Measurements from ENCODE around the gene VEGFA.

VEGFA gene

DNA sequence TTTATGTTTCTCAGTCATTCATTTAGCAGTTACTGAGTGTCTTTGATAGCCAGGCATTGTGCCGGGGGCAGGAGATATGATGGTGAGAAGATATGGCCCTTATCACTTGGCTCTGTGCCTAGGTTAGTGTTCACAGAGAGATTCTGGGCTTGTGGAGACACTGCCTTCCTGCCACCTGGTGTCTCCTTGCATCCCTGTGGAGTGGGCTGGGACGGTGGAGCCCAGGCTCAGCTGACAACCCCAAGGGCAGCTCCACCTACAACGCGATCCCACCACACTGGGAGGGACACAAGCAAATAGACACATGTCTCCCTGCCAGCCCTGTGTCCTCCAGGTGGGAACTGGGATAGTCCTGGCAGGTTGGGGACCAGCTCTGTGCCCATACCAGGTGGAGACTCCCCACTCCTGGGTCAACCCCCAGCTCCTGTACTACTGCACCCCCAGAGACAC, 30.3 kb upstream of the VEGFA start:
- DNase-seq, result no peak

DNA sequence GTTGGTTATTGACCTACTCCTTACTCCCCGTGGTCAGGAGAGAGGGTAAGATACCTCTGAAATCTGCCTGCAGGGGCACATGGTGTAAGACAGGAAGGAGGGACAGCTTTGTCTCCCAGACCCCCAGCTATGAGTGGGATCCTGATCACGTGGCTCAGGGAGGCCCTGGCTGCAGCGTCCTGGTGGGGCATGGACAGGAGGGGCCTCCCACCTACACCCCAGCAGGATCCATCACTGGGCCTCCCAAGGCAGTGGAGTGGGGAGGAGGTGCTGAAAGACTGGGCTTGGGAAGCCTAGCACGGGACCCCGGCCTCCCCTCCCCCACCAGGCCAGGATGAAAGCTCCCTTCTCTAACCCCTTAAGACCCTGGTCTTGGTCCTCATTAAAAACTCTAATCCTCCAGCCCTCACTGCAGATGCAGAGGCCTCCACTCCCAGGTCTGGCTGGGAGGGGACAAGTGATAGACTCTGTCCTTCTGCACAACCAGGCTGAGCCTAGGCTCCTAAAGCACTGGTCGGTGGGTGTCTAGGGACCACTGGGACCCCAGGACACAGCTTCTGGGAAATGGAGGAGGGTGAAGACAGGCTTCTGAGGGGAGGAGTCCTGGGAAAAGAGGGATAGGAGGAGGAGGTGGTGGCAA, 29.6 kb upstream of the VEGFA start:
- DNase-seq, result no peak

- no peak for DNase-seq
Observed at GRCh38 chr6:43740961-43741764, 28.8 kb upstream of the VEGFA start.

- DNase-seq, result no peak
Observed at GRCh38 chr6:43741829-43742228, 28.2 kb upstream of the VEGFA start.

GRCh38 chr6:43742285-43742684, 27.7 kb upstream of the VEGFA start:
- DNase-seq, result no peak

GRCh38 chr6:43742931-43743632, 26.9 kb upstream of the VEGFA start:
- no peak for DNase-seq

DNA sequence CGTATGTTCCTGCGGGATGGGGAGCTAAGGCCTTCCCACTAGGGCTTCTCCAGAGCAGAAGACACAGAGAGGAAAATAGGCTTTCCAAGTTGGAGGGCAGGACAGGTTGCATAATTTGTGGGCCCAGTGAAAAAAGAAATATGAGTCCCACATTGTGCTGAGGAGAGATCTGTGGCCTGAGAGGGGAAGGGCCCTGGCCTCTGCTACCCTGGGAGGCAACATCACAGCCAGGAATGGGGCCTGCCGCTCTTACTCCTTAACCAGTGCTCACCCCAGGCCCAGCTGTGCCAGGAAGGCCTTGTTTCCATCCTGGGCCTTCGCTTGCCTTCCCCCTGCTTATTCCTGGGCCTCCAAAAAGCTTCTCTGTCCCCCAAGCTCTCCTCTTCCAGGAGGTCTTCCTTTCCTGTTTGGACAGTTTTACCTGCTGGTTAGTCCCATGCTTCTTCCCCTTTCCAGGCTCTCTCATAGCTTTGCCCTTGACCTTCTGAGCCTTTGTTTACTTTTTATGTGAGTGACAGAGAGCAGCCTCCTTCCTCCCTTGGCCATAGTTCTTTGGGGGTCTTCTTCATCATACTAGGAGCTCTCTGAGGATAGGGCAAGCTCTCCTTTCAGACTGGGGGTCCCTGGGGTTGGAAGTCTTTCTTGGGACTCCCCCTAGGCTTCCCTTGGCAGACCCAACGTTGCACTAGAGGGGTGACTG, 26.2 kb upstream of the VEGFA start:
- no peak for DNase-seq

- DNase-seq, result no peak
Observed at GRCh38 chr6:43744491-43744890, 25.5 kb upstream of the VEGFA start.

DNA sequence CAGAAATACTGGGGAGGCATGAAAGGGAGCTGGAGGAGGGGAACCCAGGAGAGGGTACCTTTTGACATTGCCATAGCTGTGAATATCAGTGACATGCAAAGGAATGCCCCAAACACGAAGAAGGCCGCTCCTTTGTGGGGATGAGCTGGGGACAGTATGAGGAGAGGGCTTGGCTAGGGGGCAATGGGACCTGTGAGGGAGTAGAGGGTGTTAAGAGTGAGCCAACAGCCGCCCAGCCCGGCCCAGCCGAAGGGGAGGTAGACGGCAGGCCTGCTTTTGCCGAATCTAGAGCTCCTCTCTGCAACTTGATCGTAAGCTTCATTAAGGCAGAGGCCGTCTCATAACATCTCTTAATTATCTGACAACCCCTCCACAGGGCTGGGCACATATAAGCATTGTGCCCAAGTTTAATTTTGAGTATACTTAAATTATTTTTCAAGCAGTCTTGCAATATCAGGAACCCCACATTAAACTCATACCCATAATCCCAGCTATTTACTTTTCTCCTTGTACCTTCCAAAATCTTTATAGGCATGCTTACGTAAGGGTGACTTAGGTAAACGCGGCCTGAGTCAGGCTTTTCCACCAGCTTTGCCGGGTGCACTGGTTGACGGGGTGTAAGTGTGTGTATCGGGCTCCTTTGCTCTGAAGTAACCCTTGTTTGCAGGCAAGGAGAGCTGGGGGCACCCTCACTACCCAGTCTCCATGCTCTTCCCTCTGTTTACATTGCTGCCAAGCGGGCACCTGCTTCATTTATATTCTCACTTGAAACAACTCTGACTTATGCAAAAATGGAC, 24.9 kb upstream of the VEGFA start:
- no peak for DNase-seq

- DNase-seq, result no peak
Observed at GRCh38 chr6:43746071-43746470, 23.9 kb upstream of the VEGFA start.

DNA sequence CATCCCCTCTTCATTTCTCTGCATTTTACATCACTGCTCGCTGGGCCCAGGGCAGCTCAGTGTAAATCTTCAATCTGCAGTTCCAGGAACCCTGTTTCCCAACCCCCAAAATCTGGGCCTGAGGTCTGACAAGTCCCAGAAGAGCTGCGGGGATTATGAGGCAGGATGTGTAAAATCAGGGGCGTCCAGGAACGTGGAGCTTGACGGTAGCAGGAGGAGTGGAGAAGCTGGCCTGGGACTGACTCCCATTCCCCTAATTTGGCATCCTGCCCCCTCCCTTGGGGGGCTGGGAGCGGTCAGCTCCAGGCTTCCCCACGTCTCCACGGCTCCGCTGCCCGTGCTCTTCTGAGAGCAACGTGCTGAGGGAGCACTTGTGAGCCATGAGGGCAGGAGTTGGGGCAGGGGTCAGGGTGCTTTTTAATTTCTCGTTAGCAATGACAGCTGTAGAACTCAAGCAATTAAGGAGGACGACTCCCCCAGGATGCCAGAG, 23.4 kb upstream of the VEGFA start:
- no peak for DNase-seq

DNA sequence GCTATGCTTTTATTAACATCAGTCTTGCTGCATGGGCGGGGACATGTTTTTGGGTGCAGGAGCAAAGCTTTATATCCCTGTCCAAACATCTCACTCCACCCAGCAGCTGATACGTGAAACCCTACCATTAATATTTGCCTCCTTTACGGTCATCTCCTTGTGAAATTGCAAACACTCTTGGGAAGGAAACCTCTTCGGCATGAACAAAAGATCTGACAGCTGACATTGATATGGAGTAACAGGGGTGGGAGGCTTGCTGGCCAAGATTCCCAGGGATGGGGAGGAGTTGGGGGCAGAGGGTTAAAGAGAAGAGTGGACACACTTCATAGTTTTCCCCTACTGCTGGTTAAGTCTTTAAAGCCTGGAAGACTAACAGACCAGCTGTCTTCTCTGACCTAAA, 22.2 kb upstream of the VEGFA start:
- no peak for DNase-seq

- DNase-seq, result no peak
Observed at GRCh38 chr6:43748765-43749164, 21.2 kb upstream of the VEGFA start.

DNA sequence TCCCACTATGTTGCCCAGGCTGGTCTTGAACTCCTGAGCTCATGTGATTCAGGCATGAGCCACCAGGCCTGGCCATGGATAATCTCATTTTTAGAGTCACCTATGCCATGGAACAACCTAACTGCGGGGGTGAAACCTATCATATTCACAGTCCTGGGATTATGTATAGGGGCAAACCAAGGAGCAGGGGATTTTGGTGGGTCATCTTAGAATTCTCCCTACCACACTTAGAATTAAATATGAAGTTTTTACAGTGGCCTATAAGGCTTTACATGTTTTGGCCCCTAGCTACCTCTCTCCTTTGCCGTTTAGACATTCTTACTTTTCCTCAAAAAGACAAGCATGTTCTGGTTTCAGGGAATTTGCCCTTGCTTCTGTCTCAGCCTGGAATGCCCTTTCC, 20.6 kb upstream of the VEGFA start:
- no peak for DNase-seq

DNA sequence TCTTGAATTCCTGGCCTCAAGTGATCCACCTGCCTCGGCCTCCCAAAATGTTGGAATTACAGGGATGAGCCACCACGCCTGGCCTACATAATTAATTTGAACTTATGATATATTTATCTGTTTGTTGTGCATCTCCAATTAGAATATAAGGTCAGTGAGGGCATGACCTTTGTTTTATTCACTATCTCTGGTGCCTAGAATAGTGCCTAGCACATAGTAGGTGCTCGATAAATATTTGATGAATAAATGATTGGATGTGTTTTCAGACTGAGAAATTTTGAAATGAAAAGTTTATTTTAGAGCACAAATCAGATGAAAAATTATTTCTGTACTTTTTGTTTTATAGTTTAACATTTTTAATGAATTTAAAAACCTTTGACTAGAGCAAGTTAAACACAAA, 19.4 kb upstream of the VEGFA start:
- no peak for DNase-seq

GRCh38 chr6:43753570-43754183, 16.3 kb upstream of the VEGFA start:
- DNase-seq, result no peak

- no peak for DNase-seq
Observed at GRCh38 chr6:43757966-43758616, 11.9 kb upstream of the VEGFA start.

DNA sequence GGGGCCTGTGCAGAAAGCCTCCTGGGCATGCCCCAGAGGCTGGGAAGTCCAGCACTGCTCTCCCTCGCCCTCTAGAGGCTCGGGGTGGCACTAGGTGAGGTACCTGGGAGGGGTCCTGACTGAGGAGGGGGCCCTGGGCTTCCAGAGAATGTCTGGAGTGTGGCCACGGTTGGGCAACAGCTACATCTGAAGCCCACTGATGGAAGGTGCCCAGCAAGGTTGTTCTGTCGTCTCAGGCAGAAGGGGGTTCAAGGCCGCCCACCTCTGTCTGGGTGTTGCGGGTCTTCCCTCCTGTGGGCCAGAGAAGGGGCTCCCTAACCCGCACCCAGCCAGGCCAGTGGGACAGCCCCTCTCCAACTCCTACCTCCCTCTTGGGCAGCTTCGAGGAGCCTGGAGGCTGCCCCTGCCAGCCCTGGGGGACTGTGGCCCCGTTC, 11.4 kb upstream of the VEGFA start:
- peak; percentile 32 to 45 for DNase-seq

GRCh38 chr6:43759136-43759906, 10.7 kb upstream of the VEGFA start:
- DNase-seq, result no peak

- DNase-seq, result no peak
Observed at GRCh38 chr6:43759907-43760206, 10.2 kb upstream of the VEGFA start.

Data from activated CD4-positive, alpha-beta T cell treated with anti-CD3 and anti-CD28 coated beads, Interleukin-2, amount 50 U/mL, for 48 hours (primary cell).